ENCODE data around the gene FAM111B.
"Not testable (repeated sequence)": the region's sequence is repeated elsewhere in the genome, so short reads cannot be mapped to it uniquely, and the experiment has no call there.

DNA sequence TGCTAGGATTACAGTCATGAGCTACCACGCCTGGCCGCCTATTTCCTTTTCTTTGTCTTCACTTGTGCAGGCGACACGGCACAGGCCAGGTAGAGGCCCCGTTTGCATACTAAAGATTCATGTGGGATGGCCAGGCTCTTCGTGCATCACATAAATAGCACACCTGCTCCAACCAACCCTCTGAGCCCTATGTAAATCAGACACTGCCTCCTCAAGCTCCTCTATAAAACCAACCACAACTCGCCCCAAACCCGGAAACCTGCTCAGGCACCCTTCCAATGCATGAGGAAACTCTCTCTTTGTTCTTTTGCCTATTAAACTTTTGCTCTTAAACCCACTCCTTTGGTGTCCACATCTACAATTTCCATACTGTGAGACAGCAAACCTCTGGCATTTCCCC is 9.1 kb upstream of the FAM111B start:
- TF ChIP-seq, protein P1, sequence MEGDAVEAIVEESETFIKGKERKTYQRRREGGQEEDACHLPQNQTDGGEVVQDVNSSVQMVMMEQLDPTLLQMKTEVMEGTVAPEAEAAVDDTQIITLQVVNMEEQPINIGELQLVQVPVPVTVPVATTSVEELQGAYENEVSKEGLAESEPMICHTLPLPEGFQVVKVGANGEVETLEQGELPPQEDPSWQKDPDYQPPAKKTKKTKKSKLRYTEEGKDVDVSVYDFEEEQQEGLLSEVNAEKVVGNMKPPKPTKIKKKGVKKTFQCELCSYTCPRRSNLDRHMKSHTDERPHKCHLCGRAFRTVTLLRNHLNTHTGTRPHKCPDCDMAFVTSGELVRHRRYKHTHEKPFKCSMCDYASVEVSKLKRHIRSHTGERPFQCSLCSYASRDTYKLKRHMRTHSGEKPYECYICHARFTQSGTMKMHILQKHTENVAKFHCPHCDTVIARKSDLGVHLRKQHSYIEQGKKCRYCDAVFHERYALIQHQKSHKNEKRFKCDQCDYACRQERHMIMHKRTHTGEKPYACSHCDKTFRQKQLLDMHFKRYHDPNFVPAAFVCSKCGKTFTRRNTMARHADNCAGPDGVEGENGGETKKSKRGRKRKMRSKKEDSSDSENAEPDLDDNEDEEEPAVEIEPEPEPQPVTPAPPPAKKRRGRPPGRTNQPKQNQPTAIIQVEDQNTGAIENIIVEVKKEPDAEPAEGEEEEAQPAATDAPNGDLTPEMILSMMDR (IDR thresholded peaks at IDR 0.05; ENCODE audit: low read depth, low read length) = not testable (repeated sequence)
- TF ChIP-seq EZH2phosphoT487 (IDR thresholded peaks at IDR 0.05; ENCODE audit: low read depth) = not testable (repeated sequence)

Measured in OCI-LY3 (cell line).